Activated CD4-positive, alpha-beta T cell treated with anti-CD3 and anti-CD28 coated beads, Interleukin-2, Interleukin-6, amounts not matched to agents 100 ng/mL and 50 ng/mL, durations not matched to agents 16 hours and 8 hours (primary cell): ENCODE results near the gene CBARP.

Source experiments
- DNase-seq: peaks from one replicate; pipeline ENCODE4 v3.0.0-alpha.2; 2020

The CBARP gene

GRCh38 chr19:1264801-1265614, 27.2 kb upstream of the CBARP start:
- no peak for DNase-seq

- DNase-seq: no peak
Measured at GRCh38 chr19:1263188-1263587, 25.4 kb upstream of the CBARP start.

- no peak for DNase-seq
Measured at GRCh38 chr19:1262623-1263123, 24.9 kb upstream of the CBARP start.

GRCh38 chr19:1261798-1262622, 24.2 kb upstream of the CBARP start:
- no peak for DNase-seq

GRCh38 chr19:1261538-1261797, 23.7 kb upstream of the CBARP start:
- DNase-seq: no peak

GRCh38 chr19:1260749-1261537, 23.1 kb upstream of the CBARP start:
- DNase-seq: peak; percentile 99

GRCh38 chr19:1259876-1260748, 22.3 kb upstream of the CBARP start:
- peak; percentile 61 for DNase-seq

- DNase-seq: peak; percentile 87
Measured at GRCh38 chr19:1259206-1259875, 21.5 kb upstream of the CBARP start.

GRCh38 chr19:1258707-1259205, 21.0 kb upstream of the CBARP start:
- no peak for DNase-seq

GRCh38 chr19:1258163-1258492, 20.3 kb upstream of the CBARP start:
- DNase-seq: no peak

GRCh38 chr19:1257475-1258162, 19.8 kb upstream of the CBARP start:
- no peak for DNase-seq

GRCh38 chr19:1256646-1257474, 19.1 kb upstream of the CBARP start:
- DNase-seq: no peak

GRCh38 chr19:1255186-1256161, 17.7 kb upstream of the CBARP start:
- no peak for DNase-seq

GRCh38 chr19:1254530-1255185, 16.9 kb upstream of the CBARP start:
- no peak for DNase-seq

- DNase-seq: no peak
Measured at GRCh38 chr19:1254081-1254527, 16.3 kb upstream of the CBARP start.

GRCh38 chr19:1253514-1254080, 15.8 kb upstream of the CBARP start:
- DNase-seq: no peak

GRCh38 chr19:1252821-1253513, 15.2 kb upstream of the CBARP start:
- peak; percentile 89 for DNase-seq
